Keratinocyte (primary cell): ENCODE measurements around the gene SAG.
"Not testable (repeated sequence)": the region's sequence is repeated elsewhere in the genome, so short reads cannot be mapped to it uniquely, and the experiment has no call there.

Experiments
- EZH2 ChIP-seq: IDR thresholded peaks from one replicate; pipeline ENCODE4 v1.6.1; 2012; ENCODE audit warnings: inconsistent platforms, mild to moderate bottlenecking, low read length, moderate library complexity
- TF ChIP-seq, protein P1 (sequence below), 3 experiments: IDR thresholded peaks in 1 of 3; conservative IDR thresholded peaks in 1 of 3; optimal IDR thresholded peaks in 1 of 3; 2 replicates in 2 of 3; 3 replicates in 1 of 3; pipeline versions ENCODE3 to v1.5.1; 2011; ENCODE audit warnings: low read length in 3 of 3, mild to moderate bottlenecking in 3 of 3, moderate library complexity in 2 of 3, control low read depth in 1 of 3, inconsistent platforms in 1 of 3; ENCODE audit not compliant: insufficient read depth in 2 of 3; ENCODE audit errors: extremely low read depth in 1 of 3

DNA sequence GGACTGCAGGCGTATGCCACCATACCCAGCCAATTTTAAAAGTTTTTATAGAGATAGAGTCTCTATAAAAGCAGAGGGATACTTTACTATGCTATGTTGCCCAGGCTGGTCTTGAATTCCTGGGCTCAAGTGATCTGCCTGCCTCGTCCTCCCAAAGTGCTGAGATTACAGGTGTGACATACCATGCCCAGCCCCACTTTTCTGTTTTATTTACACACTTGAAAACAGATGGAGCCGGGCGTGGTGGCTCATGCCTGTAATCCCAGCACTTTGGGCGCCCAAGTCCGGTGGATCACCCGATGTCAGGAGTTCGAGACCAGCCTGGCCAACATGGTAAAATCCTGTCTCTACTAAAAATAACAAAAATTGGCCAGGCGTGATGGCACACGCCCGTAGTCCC lies 67.2 kb downstream of the SAG start:
- TF ChIP-seq, protein P1, sequence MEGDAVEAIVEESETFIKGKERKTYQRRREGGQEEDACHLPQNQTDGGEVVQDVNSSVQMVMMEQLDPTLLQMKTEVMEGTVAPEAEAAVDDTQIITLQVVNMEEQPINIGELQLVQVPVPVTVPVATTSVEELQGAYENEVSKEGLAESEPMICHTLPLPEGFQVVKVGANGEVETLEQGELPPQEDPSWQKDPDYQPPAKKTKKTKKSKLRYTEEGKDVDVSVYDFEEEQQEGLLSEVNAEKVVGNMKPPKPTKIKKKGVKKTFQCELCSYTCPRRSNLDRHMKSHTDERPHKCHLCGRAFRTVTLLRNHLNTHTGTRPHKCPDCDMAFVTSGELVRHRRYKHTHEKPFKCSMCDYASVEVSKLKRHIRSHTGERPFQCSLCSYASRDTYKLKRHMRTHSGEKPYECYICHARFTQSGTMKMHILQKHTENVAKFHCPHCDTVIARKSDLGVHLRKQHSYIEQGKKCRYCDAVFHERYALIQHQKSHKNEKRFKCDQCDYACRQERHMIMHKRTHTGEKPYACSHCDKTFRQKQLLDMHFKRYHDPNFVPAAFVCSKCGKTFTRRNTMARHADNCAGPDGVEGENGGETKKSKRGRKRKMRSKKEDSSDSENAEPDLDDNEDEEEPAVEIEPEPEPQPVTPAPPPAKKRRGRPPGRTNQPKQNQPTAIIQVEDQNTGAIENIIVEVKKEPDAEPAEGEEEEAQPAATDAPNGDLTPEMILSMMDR (optimal IDR thresholded peaks at IDR 0.05 in 1 of 3, IDR thresholded peaks at IDR 0.05 in 1 of 3, conservative IDR thresholded peaks at IDR 0.05 in 1 of 3; ENCODE audit: extremely low read depth in 1 of 3, insufficient read depth in 2 of 3, low read length in 3 of 3), result not testable (repeated sequence)
- TF ChIP-seq EZH2, result not testable (repeated sequence)
